Peyer's patch (tissue), 4 donors: Measurements from ENCODE around the gene KLHL6.

Experiments used
- CTCF ChIP-seq, 6 experiments: fragments of 450-650 bp in 4 of 6; fragments of 200-600 bp in 2 of 6; sonication (generic) in 1 of 6; IDR thresholded peaks; one replicate each; pipeline ENCODE4 v1.5.1; 2017 to 2019; ENCODE audit warnings: antibody characterized with exemption in 6 of 6, mild to moderate bottlenecking in 3 of 6, moderate library complexity in 1 of 6
- POLR2A ChIP-seq, 2 donors: fragments of 450-650 bp; IDR thresholded peaks; one replicate each; pipeline ENCODE4 v1.5.1; 2017; ENCODE audit warnings: antibody characterized with exemption in 2 of 2, mild to moderate bottlenecking in 2 of 2, moderate library complexity in 2 of 2

- TF ChIP-seq CTCF (IDR thresholded peaks at IDR 0.05), result no peak
- TF ChIP-seq POLR2A (IDR thresholded peaks at IDR 0.05), result no peak
Measured at GRCh38 chr3:183492849-183493179, 62.7 kb downstream of the KLHL6 start.
